ENCODE results near the gene PNRC2. TPM values are rescaled to one million over a fixed set of nuclear protein-coding genes. Genes with fewer than 3 reads are reported as not detected.

PNRC2 gene
- total and polyA plus RNA-seq, 2 donors (not counting 3 experiments of a cell fraction or from before 2014, with no cell fraction given): 70.2 to 77.8 TPM

DNA sequence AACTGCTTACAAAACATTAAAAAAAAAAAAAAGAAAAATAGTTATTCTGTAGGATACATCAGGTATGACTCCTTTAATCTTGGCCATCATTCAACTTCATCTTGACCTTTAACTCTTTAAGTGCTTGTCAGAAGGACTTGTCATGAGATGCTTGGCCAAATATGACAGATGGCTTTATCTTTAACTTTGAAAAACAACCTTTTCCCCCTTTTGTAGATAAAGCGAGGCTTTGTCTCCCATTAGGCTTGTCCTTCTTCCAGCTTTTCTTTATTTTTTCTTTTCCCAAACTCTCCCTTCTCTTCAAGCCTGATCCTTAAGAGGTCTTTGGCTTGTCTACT, 18.2 kb downstream of the PNRC2 start:
- no peak for DNase-seq (ENCODE audit: low read depth, low spot score)
- H3K9me3 ChIP-seq (replicated peaks; ENCODE audit: control insufficient read depth, insufficient read depth, low read length): no peaks in the 10 kb centered on the region
- H4K20me1 ChIP-seq (replicated peaks; ENCODE audit: control insufficient read depth, extremely low read depth, insufficient read depth, low read length): peaks cover 22% of the 10 kb centered on the region
- dilution Hi-C loops (cut with MboI; ENCODE audit: extremely low pct_ligation_motif_present, low sequenced_read_pairs): no loop called here
- TF ChIP-seq MYC (IDR thresholded peaks at IDR 0.05; ENCODE audit: low read depth, low read length): no peak
- TF ChIP-seq, protein P1, sequence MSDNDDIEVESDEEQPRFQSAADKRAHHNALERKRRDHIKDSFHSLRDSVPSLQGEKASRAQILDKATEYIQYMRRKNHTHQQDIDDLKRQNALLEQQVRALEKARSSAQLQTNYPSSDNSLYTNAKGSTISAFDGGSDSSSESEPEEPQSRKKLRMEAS (IDR thresholded peaks at IDR 0.05; ENCODE audit: insufficient read depth, insufficient read length): no peak
- no peak for TF ChIP-seq FOS (IDR thresholded peaks at IDR 0.05; ENCODE audit: borderline replicate concordance, insufficient read depth, low read length)
- no peak for TF ChIP-seq GATA2 (IDR thresholded peaks at IDR 0.05; ENCODE audit: insufficient read depth, insufficient read length, low read depth, low read length)
- no peak for TF ChIP-seq EZH2 (IDR thresholded peaks at IDR 0.05; ENCODE audit: borderline replicate concordance, low read depth, low read length, severe bottlenecking)
- no peak for TF ChIP-seq JUN (IDR thresholded peaks at IDR 0.05; ENCODE audit: borderline replicate concordance, insufficient read depth, insufficient read length, low read depth)
- TF ChIP-seq CTCF (IDR thresholded peaks at IDR 0.05; ENCODE audit: extremely low read depth in 1 of 2, insufficient read depth in 1 of 2, low read depth in 1 of 2, low read length in 2 of 2): no peak
- no peak for TF ChIP-seq POLR2AphosphoS5 (IDR thresholded peaks at IDR 0.05; ENCODE audit: insufficient read depth, low read depth, low read length)
- TF ChIP-seq POLR2A (IDR thresholded peaks at IDR 0.05; ENCODE audit: low read depth, low read length): no peak
- no peak for FAIRE-seq
- CTCF ChIA-PET: interaction anchor here (5.8 kb wide), 1 partner anchor 51 kb away, joined by 61 read pairs; no protein-coding TSS in a partner anchor
- no TSS peak for BruUV-seq (replicated peaks)
- intact Hi-C loops (cut with micrococcal nuclease): no loop called here
- H3K9me1 ChIP-seq (replicated peaks; ENCODE audit: control insufficient read depth, extremely low read depth, insufficient read depth, low read length): no peaks in the 10 kb centered on the region
- peak overlapping the region; percentile 98 for H3K4me2 ChIP-seq (ENCODE audit: insufficient read depth, low read length)
- peak overlapping the region; percentile 18 for H3K27ac ChIP-seq (ENCODE audit: insufficient read depth, low read depth, low read length)
- H3K4me3 ChIP-seq (replicated peaks in 1 of 3; ENCODE audit: insufficient read depth in 1 of 3, low read depth in 1 of 3, low read length in 3 of 3): peak overlapping the region in 1 of 3 experiments; percentile 100
- H3K27me3 ChIP-seq (ENCODE audit: control insufficient read depth in 2 of 2, insufficient read depth in 2 of 2, low read length in 2 of 2): no peaks in the 10 kb centered on the region
- peaks cover 2 to 8% of the 10 kb centered on the region in 2 experiments for H3K36me3 ChIP-seq (ENCODE audit: control insufficient read depth in 2 of 2, extremely low read depth in 1 of 2, insufficient read depth in 2 of 2, low read length in 2 of 2)
- H3K4me1 ChIP-seq (ENCODE audit: control insufficient read depth, extremely low read depth, insufficient read depth, low read length): peaks cover 33% of the 10 kb centered on the region
- peaks cover 73% of the 10 kb centered on the region for H3K79me2 ChIP-seq (ENCODE audit: control insufficient read depth, insufficient read depth, low read length)
- H3K9ac ChIP-seq (replicated peaks; ENCODE audit: extremely low read depth, insufficient read depth, low read length): peak overlapping the region; percentile 98
- no peak overlapping the region for H2AFZ ChIP-seq (ENCODE audit: low read depth, low read length)
- POLR2A ChIA-PET: no interaction called here

Measured in endothelial cell of umbilical vein (primary cell).